ENCODE results near the gene EVI5. TPM values are rescaled to one million over a fixed set of nuclear protein-coding genes. Genes with fewer than 3 reads are reported as not detected.

Gene EVI5
- total and polyA plus RNA-seq, 2 experiments from 2014 or later: 24.9 to 29.0 TPM

DNA sequence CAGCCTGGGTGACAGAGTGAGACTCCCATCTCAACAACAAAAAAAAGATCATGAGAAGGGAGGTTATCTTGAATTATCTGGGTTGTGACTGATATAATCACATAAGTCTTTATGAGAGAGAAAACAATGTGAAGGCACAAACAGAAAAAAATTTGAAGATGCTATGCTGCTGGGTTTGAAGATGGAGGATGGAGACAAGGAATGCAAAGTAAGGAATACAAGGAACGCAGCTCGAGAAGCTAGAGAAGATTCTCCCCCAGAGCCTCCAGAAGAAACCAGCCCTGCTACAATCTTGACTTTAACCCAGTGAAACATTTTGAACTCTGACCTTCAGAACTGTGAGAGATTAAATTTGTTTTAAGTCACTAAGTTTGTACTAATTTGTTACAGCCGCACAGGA, 15.1 kb downstream of the EVI5 start:
- Histone ChIP-seq H3K4me1 (ENCODE audit: insufficient read depth) (no peaks in the 10 kb centered on the region), H3K27ac (no peak overlapping the region), H3K4me3 (no peak overlapping the region), H3K9me2 (replicated peaks; ENCODE audit: insufficient read depth) (no peaks in the 10 kb centered on the region), H2AFZ (no peak overlapping the region), H3K79me2 (peaks cover 97% of the 10 kb centered on the region), H4K20me1 (ENCODE audit: insufficient read depth, poor library complexity, severe bottlenecking) (peaks cover 34% of the 10 kb centered on the region), H3K27me3 (no peaks in the 10 kb centered on the region), H3K36me3 (replicated peaks; ENCODE audit: insufficient read depth, low read depth) (no peaks in the 10 kb centered on the region), H3K9me3 (ENCODE audit: low read depth) (no peaks in the 10 kb centered on the region), H3K4me2 (no peak overlapping the region)
- no peak for DNase-seq (ENCODE audit: low spot score)
- 80% methylated on average over 3 of the region's 3 CpGs for WGBS (ENCODE audit: low lambda C conversion rate, missing lambda C conversion rate)
- TF ChIP-seq EZH2phosphoT487 (IDR thresholded peaks at IDR 0.05; ENCODE audit: low read depth, severe bottlenecking, unreplicated experiment) (no peak), CTCF (IDR thresholded peaks at IDR 0.05; ENCODE audit: poor library complexity) (no peak), EZH2 (IDR thresholded peaks at IDR 0.05; ENCODE audit: borderline replicate concordance) (no peak)

DNA sequence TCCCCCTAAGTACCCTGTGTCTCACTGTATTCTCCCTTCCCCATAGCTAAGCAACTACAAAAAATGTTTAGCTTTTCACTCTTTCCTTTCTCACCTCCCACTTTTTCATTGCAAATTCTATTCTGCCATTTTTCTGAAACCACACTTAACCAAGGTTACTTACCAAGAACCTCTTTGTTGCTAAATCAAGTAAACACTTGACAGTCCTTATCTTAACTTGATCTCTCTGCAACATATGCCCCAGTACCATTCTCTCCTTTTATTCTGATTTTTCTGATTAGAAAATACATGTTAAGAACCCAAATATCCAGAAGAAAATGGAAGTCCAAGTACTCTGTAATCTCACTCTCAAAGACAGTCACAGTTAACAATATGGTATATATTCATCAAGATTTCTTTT, 16.0 kb downstream of the EVI5 start:
- Histone ChIP-seq H3K27ac (no peak overlapping the region), H3K79me2 (peaks cover 97% of the 10 kb centered on the region)
- TF ChIP-seq EZH2phosphoT487 (IDR thresholded peaks at IDR 0.05; ENCODE audit: low read depth, severe bottlenecking, unreplicated experiment): no peak

DNA sequence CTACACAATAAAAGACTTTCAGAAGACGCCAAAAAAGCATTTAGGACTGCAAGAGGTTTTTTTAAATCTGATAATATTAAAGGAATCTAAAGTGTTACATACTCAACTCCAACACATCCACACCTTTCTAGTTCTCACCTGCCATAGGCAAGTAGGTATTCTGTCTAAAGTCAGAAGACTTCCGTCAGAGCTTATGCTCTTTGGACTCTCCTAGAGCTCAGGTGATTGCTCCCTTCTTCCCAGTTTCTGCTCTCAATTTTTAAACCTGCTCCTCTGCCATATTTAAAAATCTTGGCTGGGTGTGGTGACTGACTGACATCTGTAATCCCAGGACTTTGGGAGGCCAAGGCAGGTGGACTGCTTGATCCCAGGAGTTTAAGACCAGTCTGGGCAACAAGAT, 16.6 kb downstream of the EVI5 start:
- WGBS (ENCODE audit: low lambda C conversion rate, missing lambda C conversion rate): 86% methylated on average over 2 of the region's 2 CpGs
- DNase-seq (ENCODE audit: low spot score): no peak
- Histone ChIP-seq H3K36me3 (replicated peaks; ENCODE audit: insufficient read depth, low read depth) (no peaks in the 10 kb centered on the region), H3K4me1 (ENCODE audit: insufficient read depth) (no peaks in the 10 kb centered on the region), H4K20me1 (ENCODE audit: insufficient read depth, poor library complexity, severe bottlenecking) (peaks cover 26% of the 10 kb centered on the region), H3K9me2 (replicated peaks; ENCODE audit: insufficient read depth) (no peaks in the 10 kb centered on the region), H3K27me3 (no peaks in the 10 kb centered on the region), H3K27ac (peak overlapping the region; percentile 42), H2AFZ (no peak overlapping the region), H3K4me3 (no peak overlapping the region), H3K79me2 (peaks cover 97% of the 10 kb centered on the region), H3K9me3 (ENCODE audit: low read depth) (no peaks in the 10 kb centered on the region), H3K4me2 (no peak overlapping the region)
- TF ChIP-seq EZH2 (IDR thresholded peaks at IDR 0.05; ENCODE audit: borderline replicate concordance): no peak
- TF ChIP-seq CTCF (IDR thresholded peaks at IDR 0.05; ENCODE audit: poor library complexity): no peak

More for the DNA sequence above, 16.0 kb downstream of the EVI5 start:
- no peak for DNase-seq (ENCODE audit: low spot score)
- Histone ChIP-seq H4K20me1 (ENCODE audit: insufficient read depth, poor library complexity, severe bottlenecking) (peaks cover 30% of the 10 kb centered on the region), H3K4me2 (no peak overlapping the region), H3K27me3 (no peaks in the 10 kb centered on the region), H2AFZ (no peak overlapping the region), H3K9me3 (ENCODE audit: low read depth) (no peaks in the 10 kb centered on the region), H3K9me2 (replicated peaks; ENCODE audit: insufficient read depth) (no peaks in the 10 kb centered on the region), H3K36me3 (replicated peaks; ENCODE audit: insufficient read depth, low read depth) (no peaks in the 10 kb centered on the region), H3K4me3 (no peak overlapping the region), H3K4me1 (ENCODE audit: insufficient read depth) (no peaks in the 10 kb centered on the region)

DNA sequence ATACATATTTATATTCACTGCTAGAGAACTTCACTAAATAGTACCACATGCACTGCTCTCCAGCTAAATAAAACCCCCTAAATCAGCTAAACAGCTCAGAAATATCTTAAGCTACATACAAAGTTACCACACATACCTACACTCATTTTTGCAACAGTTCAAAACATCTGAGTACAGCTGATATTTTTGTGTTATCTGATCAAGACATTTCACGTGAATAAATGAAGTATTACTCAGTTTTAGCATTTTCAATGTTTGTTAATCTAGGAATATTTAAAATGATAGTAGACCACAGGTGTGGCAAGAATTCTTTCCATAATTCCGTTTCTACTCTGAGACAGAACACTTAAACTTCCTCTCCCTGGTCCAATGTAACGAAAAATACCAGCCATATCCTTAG, 20.8 kb downstream of the EVI5 start:
- Histone ChIP-seq H3K9me2 (replicated peaks; ENCODE audit: insufficient read depth) (no peaks in the 10 kb centered on the region), H3K36me3 (replicated peaks; ENCODE audit: insufficient read depth, low read depth) (no peaks in the 10 kb centered on the region), H3K79me2 (peaks cover 98% of the 10 kb centered on the region), H3K4me2 (no peak overlapping the region), H3K4me3 (no peak overlapping the region), H3K27ac (no peak overlapping the region), H3K9me3 (ENCODE audit: low read depth) (no peaks in the 10 kb centered on the region), H3K27me3 (no peaks in the 10 kb centered on the region), H4K20me1 (ENCODE audit: insufficient read depth, poor library complexity, severe bottlenecking) (peaks cover 26% of the 10 kb centered on the region), H2AFZ (no peak overlapping the region), H3K4me1 (ENCODE audit: insufficient read depth) (no peaks in the 10 kb centered on the region)
- 87% methylated on average over 3 of the region's 3 CpGs for WGBS (ENCODE audit: low lambda C conversion rate, missing lambda C conversion rate)
- TF ChIP-seq CTCF (IDR thresholded peaks at IDR 0.05; ENCODE audit: poor library complexity) (no peak), EZH2phosphoT487 (IDR thresholded peaks at IDR 0.05; ENCODE audit: low read depth, severe bottlenecking, unreplicated experiment) (no peak), EZH2 (IDR thresholded peaks at IDR 0.05; ENCODE audit: borderline replicate concordance) (no peak)
- no peak for DNase-seq (ENCODE audit: low spot score)

Data from hepatocyte (in vitro differentiated cells).